NCI-H2171 treated with DMSO at 0.1 percent for 48 hours (cell line): Measurements from ENCODE around the gene TMEM132D.
"Not testable (repeated sequence)": the region's sequence is repeated elsewhere in the genome, so short reads cannot be mapped to it uniquely, and the experiment has no call there.

Experiments
- DNase-seq: peaks from one replicate; lab custom pipeline; 2025; lab: John Stamatoyannopoulos, UW

TMEM132D gene

DNA sequence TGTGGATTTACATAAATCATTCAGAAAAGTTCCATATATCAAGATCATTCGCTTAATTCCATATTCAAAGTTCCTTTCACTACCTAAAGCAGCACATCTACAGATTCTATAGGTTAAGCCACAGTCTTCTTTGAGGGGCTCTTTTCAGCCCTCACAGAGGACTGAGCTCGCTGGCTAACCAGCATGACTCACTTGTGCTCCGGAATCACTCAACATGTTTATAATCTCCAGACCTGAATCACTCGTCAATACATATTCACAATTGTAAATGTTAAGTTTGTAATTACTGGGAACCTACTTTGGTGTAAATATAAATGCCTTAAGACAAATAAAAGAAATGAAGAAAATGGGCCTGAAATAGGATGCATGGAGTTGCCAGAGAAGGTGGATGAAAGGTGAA is 315.7 kb downstream of the TMEM132D start:
- DNase-seq: no peak

DNA sequence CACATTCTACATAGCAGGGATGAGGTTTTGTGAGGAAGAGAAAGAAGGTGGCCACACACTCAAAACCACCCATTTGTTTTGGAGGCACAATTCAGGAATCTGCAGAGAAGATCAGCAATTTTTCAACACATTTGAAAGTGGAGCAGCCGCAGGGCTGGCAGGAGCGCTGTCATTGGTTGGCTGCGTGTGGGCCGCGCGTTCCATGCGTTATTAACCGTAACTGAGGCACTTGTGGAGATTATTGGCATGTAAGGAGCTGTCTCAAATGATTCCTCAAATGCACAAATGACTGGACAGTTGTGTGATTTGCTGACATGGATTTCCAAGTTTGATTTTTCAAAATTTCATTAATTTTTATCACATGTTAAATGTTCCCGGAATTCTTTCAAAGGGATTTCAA is 318.5 kb downstream of the TMEM132D start:
- DNase-seq: no peak

DNA sequence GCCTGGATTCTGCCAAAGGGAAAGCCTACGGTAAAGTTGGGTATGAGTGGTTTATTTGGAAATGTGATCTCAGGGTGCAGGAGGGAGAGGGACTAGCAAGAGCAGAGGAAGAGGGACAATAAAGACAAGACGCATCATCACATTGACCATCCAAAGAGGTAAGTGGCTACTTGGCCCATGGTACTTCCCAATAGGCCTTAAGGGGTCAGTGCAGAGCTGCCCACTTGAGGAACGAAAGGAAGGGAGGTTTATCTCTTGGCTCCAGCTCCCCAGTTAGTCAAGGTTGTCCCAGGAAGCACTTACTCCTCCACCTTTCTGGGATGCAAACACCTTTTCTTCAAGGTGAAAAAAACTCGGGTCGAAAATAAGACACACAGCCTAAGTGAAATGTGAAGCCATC is 323.9 kb downstream of the TMEM132D start:
- no peak for DNase-seq

DNA sequence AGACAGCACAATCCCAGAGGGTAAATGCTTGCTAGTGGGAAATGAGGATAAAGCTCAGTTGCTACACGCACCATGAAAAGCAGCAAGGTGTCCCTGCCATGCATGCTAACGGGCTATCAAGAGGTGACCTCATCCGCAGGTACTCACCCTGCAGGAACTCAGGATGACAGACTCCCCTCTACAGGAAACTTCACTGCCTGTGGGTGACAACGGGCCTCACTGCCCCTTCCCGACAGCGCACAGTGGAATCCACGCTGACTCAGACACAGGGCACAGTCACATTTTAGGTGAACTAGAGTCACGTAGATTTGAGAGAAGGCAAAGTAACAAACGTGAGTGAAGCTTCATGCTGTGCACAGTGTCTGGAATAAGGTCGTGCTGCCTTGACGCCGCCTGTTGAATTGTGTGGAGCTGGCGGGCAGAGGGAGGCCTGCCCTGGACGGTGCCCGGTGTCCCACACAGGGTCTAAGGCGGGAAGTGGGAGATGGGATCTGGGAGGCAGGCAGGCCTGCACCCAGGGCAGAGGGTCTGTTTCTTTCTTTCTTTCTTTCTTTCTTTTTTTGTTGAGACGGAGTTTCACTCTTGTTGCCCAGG is 331.8 kb downstream of the TMEM132D start:
- no peak for DNase-seq

DNA sequence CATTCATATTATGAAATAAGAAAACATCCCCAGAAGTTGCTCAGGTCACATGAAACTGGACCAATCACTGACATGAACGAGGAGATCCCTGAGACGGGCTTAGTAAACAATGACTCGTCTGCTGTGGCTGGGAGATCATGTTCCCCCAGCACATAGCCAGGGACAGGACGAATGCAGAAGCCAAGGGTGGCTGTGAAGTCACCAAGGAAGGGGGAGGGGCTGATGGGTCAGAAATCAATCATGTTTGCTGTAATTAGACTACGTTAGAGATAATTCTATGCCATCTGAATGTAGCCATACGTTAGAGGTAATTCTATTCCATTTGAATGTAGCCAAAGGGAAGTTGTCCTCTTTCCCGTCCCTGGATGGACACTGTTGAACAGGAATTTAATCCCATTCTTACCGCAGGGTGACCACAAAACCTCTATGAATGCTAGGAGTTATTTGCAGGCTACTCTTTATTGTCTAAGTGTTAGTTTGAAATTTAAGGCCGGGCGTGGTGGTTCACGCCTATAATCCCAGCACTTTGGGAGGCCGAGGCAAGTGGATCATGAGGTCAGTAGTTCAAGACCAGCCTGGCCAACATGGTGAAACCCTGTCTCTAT is 332.9 kb downstream of the TMEM132D start:
- DNase-seq: no peak

DNA sequence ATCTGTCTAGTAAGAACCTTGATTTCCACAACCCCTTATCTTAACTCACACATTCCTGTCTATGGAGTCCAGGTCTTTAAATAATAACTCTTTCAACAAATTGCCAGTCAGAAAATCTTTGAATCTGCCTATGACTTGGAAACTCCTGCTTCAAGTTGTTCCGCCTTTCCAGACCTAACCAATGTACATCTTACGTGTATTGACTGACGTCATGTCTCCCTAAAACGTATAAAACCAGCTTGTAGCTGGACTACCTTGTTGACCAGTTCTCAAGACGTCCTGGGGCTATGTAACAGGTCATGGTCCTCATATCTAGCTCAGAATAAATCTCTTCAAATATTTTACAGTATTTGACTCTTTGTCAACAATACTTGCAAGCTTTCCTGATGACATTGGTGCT is 337.0 kb downstream of the TMEM132D start:
- no peak for DNase-seq

DNA sequence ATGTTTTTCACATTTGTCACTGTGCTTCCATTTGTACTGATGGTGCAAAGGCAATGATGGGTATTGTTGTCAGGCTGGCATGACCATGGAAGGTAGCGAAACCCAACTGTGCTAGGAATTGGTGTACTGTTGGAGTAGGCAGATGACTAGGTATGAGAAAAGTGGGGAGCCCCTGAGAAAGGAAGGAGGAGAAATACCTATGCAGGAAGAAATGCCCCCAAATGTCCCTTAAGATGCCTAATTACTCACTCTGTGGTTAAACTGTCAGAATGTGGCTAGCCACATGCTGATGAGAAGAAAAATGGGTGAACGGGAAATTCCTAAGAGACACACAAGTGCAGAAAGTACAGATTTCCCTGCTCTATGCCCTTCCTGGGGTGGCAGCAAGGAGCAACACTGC is 339.1 kb downstream of the TMEM132D start:
- no peak for DNase-seq

DNA sequence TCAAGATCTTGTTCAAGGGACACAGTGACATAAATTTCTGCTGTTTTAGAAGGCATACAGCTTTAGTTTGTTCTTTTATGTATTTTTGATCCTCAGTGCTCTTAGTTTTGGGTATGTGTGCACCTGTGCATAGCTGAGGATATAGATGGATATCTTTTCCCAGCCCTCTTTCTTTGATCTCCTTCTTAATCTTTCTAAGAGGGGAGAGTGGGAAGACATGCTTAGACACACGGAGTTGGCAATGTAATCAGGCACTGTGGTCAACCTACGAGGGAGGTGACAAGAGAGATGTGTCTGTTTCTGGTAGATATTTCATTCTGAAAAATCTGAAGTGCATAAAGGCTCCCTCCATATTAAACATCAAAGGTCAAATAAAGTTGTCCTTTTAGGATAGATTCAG is 340.6 kb downstream of the TMEM132D start:
- DNase-seq: no peak

DNA sequence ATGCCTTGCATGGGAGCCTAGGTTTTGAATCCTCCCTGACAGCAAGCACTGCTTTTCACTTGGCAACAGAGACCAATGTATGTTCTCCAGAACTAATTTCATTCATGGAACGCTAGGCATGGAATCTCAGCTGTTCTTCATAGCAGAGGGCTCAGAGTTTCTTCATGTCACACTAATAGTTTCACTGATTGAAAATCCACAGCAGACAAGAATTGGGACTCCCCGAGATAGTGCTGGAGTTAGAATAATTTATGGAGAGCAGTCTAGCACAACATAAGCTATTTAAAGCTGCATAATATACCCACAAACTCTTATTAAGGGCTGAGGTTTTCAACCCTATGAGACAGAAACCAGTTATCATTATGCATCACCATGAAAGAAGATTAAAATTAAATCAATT is 342.5 kb downstream of the TMEM132D start:
- no peak for DNase-seq

DNA sequence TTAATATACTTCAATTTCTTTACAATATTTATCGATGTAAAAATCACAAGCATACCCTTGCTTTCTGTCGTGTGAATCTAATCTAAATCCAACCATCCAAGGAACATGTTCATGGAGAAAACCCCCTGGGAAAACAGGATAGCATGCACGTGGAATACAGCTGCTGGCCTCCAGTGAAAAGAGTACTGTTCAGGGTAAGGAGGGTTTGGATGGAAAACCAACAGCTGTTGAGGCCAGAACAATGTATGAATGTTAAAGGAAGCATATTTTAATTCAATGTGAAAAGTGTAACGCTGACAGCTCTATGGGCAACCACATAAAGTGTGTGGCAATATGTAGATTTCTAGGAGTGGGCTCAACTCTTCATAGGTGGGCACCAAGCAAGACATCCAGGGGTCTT is 344.0 kb downstream of the TMEM132D start:
- no peak for DNase-seq

DNA sequence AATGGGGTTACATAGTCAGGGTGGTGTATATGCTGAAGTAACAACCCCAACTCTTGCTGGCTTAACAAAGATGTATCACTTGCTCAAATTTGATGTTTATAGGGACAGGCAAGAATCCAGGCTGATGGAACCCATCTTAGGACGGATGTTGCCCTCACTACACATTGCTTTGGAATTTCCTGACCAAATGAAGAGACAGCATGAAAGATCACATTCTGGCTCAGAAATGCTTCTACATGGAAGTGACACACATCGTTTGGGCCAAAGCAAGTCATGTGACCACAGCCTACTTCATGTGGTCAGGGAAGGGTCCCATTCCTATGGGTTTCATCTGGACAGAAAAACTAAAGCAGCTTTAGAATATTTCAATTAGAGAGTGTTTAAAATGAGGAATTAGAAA is 345.8 kb downstream of the TMEM132D start:
- no peak for DNase-seq

DNA sequence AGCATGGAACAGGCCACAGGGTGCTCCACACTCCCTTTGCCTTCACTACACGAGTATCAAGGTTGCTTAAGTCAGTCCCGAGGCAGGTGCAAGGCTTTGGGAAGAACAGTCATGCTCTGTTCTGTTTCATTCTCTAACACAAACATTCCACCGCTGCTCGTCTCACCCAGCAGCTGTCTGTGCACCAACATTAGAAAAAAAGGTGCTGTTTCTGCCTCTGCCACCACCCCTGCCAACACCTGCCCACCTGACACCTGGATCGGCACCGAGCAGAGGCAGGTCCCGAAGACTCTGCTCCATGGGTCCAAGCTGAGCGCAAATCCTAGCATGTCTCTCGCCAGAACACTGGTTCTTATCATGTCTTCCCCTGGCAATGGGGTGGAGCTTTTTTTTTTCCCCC is 347.7 kb downstream of the TMEM132D start:
- no peak for DNase-seq

DNA sequence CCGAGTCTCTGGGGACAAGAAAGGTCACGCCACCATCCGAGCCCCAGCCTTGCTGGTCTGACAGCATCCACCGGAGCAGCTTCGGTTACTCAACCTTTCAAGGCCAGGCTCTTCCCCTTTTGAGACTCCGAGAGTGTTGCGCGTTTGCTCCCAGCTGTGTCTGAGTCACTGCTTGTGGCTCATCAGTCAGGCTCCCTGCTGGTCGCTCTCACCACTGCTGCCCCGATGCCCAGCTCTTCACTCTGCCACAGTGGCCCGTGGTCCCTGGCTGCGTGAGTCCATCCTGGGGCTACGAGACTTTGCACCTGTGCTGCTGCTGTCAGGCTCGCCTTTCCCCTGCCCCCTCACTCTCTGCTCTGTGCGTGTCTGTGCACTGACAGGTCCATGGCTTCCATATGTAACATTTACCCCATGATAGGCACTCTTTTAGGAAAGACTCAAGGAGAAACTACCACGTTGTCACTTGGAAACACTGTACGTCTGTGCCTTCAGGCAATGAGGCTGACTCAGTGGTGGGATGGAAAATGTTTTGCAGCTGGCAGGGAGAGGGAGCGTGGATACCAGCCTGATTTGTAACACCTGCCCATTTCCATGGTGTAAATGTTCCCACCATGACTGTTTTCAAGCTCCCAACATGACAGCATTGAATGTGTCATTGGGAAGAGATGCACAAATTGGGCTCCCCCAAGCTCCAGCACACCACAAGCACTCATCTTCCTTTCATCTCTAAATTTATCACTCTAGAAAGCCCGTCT is 350.7 kb downstream of the TMEM132D start:
- DNase-seq: no peak

DNA sequence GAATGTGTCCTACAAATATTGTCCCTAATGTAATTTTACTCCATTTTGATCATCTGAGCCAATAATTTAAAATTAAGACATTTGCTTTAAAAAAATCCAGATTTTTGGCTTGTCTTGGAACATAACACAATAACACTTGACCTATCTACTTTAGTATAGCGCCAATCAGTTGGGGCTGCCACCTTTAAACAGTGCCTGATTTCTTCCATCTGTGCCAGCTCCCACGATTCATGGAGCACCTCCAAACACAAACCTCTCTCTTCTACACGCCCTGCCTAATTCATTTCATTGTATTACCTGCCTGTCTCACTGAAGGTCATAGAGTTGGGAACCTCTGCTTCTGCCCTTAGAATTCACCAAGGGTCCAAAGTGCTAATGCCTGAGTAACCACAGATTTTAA is 352.4 kb downstream of the TMEM132D start:
- DNase-seq: no peak

DNA sequence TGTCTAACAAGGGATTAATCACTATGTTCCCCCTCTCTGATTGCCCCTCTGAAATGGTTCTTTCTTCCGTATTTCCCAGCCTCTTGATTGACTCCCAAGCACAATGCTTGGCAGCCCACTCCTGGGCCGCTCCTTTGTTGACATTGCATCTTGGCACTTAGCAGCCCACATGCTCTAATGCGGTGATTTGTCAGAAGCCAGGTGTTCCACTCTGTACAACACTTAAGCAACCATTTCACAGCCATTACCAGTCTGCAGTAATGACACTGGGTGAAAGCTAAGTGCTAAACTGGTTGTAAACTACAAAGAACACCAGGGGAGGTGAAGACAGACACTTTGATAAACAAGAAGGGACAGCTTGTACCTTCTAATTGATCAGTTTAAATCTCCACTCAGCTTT is 353.5 kb downstream of the TMEM132D start:
- DNase-seq: no peak

DNA sequence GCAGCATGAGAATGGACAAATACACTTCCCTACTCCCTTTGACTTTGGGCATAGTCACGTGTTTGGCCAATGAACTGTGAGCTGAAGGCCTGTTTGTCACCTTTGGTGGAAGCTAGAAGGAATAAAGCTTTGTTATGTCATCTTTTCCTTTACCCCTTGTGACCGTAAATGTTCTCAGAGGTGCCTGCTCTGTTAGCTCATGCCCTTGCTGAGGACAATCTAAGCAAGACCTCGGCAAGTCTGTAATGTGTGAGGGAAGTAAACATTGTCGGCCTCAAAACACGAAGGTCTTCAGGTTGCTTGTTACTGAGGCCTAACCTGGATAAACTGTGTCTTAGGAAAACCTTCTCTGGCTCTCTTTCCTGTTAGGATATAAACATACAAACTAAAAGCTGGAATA is 354.2 kb downstream of the TMEM132D start:
- DNase-seq: no peak

DNA sequence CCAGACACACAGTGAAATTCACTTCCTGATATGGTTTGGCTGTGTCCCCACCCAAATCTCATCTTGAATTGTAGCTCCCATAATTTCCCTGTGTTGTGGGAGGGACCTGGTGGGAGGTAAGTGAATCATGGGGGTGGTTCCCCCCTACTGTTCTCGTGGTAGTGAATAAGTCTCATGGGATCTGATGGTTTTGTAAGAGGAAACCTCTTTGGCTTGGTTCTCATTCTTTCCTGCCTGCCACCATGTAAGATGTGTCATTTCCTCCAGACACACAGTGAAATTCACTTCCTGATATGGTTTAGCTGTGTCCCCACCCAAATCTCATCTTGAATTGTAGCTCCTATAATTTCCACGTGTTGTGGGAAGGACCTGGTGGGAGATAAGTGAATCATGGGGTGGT is 354.8 kb downstream of the TMEM132D start:
- not testable (repeated sequence) for DNase-seq

DNA sequence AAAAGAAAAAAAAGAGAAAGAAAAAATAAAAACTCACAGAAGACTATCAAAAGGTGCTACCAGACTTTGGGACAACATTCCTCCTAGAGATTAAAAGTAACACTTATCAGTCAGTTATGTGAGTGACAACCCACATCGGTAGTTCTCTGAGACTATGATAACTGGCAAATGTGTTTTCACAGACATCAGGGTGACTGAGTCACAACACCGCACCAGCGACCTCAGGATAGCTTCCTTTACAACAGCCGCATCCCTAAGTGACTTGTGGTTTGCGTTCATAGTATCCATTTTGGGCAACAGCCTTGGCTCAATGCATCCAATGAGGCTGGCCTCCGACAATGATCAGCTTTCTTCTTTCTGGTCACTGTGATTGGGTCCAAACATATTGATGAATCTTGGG is 359.1 kb downstream of the TMEM132D start:
- DNase-seq: no peak

DNA sequence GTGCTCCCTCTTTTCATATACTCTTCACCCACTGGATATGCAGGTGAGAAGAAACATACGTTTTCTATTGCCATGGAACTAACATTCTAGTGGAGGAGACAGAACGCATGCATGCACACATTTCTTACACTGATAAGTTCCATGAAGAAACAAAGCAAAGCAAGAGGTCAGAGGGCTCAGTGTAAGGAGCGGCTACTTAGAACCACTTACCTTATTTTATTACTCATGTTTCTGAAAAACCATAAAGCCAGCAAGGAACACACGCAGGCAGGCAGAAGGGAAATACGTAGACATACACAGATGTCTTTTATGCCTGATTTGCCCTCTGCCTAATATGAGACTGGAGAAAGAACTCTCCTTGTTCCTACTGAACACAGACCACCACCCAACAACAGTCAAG is 362.9 kb downstream of the TMEM132D start:
- no peak for DNase-seq

DNA sequence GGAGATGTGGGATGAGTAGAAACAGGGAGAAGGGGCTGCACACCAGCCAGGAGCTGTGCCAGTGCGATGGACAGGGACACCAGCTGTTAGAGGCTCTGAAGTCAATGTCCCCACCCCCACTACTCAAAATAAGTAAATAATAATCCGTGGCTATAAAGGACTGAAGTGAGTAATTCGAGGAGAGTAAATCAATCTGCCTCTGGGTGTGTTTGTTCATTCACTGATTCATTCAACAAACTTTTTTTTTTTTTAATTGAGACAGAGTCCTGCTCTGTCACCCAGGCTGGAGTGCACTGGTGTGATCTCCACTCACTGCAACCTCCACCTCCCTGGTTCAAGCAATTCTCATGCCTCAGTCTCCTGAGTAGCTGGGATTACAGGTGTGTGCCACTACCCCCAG is 363.6 kb downstream of the TMEM132D start:
- DNase-seq: no peak

DNA sequence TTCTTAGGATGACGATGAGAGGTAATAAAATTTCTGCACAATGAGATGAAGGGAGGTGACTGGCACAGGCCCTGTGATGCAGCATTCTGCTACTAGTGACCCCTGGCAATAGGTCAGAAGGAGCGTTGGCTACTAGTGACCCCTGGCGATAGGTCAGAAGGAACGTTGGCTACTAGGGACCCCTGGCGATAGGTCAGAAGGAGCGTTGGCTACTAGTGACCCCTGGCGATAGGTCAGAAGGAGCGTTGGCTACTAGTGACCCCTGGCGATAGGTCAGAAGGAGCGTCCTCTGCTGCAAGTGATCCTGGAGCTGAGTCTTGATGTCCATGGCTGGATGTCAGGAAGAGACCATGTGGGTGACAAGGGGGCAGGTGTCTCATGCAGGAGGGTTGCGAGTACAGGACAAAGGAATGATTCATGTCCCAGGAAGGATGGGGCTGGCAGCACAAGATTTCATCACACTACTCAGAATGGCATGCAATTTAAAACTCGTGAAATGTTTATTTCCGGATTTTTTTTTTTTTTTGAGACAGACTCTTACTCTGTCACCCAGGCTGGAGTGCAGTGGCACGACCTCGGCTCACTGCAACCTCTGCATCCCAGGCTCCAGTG is 365.0 kb downstream of the TMEM132D start:
- not testable (repeated sequence) for DNase-seq

DNA sequence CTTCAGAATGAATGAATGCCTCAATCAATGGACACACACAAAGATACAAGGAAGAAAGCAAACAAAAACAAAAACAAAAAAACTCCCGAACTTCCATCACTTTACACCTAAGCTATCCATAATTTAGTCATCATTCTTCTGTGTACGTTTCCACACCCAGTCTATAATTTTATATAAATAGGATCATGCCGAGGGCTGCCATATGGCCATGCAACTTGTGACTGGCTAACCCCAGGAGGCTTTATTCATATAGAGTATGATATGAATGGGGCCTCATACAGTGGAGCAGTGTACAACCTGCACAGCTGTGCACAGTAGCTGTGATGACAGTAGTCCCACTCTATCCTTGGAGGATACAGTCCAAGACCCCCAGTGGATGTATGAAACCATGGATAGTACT is 365.7 kb downstream of the TMEM132D start:
- no peak for DNase-seq
